ENCODE measurements around the gene FLNC. TPM values are rescaled to one million over a fixed set of nuclear protein-coding genes. Genes with fewer than 3 reads are reported as not detected.

Gene FLNC
- total and polyA plus RNA-seq, 9 of the 15 experiments (the other 6 are each of a cell fraction or from before 2014, with no cell fraction given) = 0.90 to 155 (median 28.8) TPM

DNA sequence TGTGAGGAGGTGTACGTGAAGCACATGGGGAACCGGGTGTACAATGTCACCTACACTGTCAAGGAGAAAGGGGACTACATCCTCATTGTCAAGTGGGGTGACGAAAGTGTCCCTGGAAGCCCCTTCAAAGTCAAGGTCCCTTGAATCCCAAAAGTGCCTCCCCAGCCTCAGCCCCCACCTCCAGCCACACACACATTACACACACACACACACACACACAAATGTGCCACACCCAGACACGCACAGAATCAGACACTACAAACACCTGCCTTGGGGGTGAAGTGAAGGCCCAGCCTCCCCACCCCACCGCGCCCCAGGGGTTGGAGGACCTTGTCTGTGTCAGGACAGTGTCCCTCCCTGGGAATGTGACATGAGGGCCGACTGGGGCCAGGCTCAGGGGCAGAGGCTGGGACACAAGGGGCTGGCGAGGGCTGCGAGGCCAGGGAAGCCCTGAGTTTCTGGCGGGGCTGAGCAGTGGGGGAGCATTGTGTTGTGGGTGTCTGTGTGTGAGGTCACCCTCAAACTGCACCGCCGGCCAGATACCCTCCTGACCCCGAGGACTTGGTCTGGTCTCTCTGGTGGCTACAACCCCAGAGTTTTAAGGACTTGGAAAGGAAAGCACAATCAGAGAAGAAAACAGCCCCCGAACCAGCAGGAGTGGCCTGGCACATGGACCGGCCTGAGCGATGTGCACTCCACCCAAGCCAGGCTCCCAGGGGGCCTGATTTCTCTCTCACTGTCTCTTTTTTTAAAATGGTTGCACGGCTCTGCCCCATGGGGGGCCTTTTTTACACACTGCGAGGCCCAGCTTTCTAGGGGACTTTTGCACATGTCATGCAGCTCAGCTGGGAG lies 28.4 kb downstream of the FLNC start (continued):
- TF ChIP-seq ZNF696 (CRISPR knock-in tag; conservative IDR thresholded peaks at IDR 0.05) (no peak), CBFA2T3 (IDR thresholded peaks at IDR 0.05) (0 out of 2 replicates have a peak, but pooled peaks have one; percentile 4), POLR2G (IDR thresholded peaks at IDR 0.05; ENCODE audit: low read depth, low read length) (peak; percentile 72), ZNF584 (CRISPR knock-in tag; IDR thresholded peaks at IDR 0.05; ENCODE audit: low read depth) (no peak), NFE2 (IDR thresholded peaks at IDR 0.05; ENCODE audit: low read depth) (no peak), KLF13 (tag; IDR thresholded peaks at IDR 0.05; ENCODE audit: borderline replicate concordance, low read depth) (no peak), ZC3H8 (IDR thresholded peaks at IDR 0.05) (no peak), MBD2 (IDR thresholded peaks at IDR 0.05; ENCODE audit: borderline replicate concordance, low read depth) (0 out of 2 replicates have a peak, but pooled peaks have one; percentile 17), OTX1 (CRISPR knock-in tag; IDR thresholded peaks at IDR 0.05) (0 out of 2 replicates have a peak, but pooled peaks have one; percentile 37), MECOM (CRISPR knock-in tag; IDR thresholded peaks at IDR 0.05) (no peak), YY1 (IDR thresholded peaks at IDR 0.05; ENCODE audit: borderline replicate concordance in 1 of 3, control insufficient read depth in 1 of 3, extremely low read depth in 1 of 3, insufficient read depth in 3 of 3, insufficient read length in 1 of 3, insufficient replicate concordance in 2 of 3, low read depth in 1 of 3, low read length in 2 of 3) (peak in 1 of 3 experiments; percentile 24)
- TF ChIP-seq, protein P1, sequence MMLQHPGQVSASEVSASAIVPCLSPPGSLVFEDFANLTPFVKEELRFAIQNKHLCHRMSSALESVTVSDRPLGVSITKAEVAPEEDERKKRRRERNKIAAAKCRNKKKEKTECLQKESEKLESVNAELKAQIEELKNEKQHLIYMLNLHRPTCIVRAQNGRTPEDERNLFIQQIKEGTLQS (IDR thresholded peaks at IDR 0.05) = peak; percentile 27; the same call in 1 of the 2 replicates
- TF ChIP-seq, protein P1 (CRISPR knock-in tag; conservative IDR thresholded peaks at IDR 0.05) = no peak
- TF ChIP-seq, protein P2, sequence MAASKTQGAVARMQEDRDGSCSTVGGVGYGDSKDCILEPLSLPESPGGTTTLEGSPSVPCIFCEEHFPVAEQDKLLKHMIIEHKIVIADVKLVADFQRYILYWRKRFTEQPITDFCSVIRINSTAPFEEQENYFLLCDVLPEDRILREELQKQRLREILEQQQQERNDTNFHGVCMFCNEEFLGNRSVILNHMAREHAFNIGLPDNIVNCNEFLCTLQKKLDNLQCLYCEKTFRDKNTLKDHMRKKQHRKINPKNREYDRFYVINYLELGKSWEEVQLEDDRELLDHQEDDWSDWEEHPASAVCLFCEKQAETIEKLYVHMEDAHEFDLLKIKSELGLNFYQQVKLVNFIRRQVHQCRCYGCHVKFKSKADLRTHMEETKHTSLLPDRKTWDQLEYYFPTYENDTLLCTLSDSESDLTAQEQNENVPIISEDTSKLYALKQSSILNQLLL (CRISPR knock-in tag; IDR thresholded peaks at IDR 0.05; ENCODE audit: borderline replicate concordance) = no peak
- TF ChIP-seq, protein P3, sequence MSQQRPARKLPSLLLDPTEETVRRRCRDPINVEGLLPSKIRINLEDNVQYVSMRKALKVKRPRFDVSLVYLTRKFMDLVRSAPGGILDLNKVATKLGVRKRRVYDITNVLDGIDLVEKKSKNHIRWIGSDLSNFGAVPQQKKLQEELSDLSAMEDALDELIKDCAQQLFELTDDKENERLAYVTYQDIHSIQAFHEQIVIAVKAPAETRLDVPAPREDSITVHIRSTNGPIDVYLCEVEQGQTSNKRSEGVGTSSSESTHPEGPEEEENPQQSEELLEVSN (IDR thresholded peaks at IDR 0.05; ENCODE audit: borderline replicate concordance in 1 of 2, extremely low read depth in 1 of 2, insufficient read depth in 1 of 2, insufficient read length in 1 of 2, low read depth in 1 of 2, low read length in 1 of 2, poor library complexity in 1 of 2, severe bottlenecking in 1 of 2) = peak in 1 of 2 experiments; percentile 22
- TF ChIP-seq, protein P4, sequence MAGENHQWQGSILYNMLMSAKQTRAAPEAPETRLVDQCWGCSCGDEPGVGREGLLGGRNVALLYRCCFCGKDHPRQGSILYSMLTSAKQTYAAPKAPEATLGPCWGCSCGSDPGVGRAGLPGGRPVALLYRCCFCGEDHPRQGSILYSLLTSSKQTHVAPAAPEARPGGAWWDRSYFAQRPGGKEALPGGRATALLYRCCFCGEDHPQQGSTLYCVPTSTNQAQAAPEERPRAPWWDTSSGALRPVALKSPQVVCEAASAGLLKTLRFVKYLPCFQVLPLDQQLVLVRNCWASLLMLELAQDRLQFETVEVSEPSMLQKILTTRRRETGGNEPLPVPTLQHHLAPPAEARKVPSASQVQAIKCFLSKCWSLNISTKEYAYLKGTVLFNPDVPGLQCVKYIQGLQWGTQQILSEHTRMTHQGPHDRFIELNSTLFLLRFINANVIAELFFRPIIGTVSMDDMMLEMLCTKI (IDR thresholded peaks at IDR 0.05; ENCODE audit: partially characterized antibody) = no peak
- TF ChIP-seq, protein P5, sequence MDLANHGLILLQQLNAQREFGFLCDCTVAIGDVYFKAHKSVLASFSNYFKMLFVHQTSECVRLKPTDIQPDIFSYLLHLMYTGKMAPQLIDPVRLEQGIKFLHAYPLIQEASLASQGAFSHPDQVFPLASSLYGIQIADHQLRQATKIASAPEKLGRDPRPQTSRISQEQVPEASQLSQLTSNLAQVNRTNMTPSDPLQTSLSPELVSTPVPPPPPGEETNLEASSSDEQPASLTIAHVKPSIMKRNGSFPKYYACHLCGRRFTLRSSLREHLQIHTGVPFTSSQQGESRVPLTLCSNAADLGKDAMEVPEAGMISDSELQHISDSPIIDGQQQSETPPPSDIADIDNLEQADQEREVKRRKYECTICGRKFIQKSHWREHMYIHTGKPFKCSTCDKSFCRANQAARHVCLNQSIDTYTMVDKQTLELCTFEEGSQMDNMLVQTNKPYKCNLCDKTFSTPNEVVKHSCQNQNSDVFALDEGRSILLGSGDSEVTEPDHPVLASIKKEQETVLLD (IDR thresholded peaks at IDR 0.05) = no peak; the same call in 1 of the 2 replicates
